HG03342 (cell line): ENCODE data around the gene TMEM178B.

Experiments
- ATAC-seq: cut with Tn5 transposase; IDR thresholded peaks from one replicate; pipeline ENCODE4 v1.9.1; 2021; ENCODE audit warnings: mild to moderate bottlenecking, moderate library complexity; ENCODE audit not compliant: unreplicated experiment

TMEM178B gene

DNA sequence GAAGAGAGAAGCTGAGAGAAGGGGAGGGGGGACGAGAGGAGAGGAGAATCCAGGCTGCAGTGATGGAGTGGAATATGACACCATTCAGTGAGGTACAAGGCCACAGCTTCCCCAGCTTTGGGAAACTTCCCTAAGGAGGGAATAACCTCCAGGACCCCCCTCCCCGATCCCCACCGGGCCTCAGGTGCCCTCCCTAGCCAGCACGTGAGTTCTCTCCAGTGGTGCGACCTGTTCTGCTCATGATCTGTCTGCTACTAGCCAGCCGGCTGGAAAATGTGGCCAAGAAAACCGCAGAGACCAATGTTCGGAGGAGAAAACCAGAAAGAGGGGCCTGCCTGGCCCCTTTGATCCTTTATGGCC lies 437.4 kb downstream of the TMEM178B start:
- ATAC-seq, result no peak

DNA sequence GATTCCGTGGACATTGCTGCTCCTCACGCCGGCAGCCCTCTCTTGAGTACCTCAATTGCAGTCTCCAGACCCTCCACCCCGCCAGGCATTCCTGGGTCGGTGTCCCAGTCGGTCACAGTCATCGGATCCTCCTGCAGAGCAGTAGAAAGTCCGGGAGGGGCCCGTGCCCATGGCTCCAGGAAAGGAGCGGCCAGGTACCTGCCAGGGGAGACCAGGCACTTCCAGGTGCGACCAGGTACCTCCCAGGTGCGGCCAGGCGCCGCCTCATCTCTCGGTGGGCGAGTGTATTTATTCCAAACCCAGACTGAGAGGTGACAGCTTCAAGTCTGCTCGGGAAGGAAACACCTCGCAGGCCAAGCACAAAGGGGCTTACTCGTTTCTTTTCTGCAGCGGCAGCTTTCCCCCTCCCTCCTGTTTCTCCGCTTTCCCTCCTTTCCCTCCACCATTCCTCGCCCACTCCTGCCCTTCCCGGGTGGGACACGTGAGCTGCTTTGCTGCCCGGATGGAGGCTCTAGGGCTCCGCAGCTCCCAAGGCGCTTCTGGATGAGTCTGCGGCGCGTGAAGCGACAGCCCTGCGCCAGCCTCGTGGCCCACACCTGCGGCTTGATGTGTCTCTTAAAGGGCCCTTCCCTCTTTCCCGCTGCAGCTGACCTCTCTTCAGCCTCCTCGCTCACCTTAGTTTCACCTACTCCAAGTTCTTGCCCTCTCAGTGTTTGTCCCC lies 438.0 kb downstream of the TMEM178B start:
- ATAC-seq, result no peak

DNA sequence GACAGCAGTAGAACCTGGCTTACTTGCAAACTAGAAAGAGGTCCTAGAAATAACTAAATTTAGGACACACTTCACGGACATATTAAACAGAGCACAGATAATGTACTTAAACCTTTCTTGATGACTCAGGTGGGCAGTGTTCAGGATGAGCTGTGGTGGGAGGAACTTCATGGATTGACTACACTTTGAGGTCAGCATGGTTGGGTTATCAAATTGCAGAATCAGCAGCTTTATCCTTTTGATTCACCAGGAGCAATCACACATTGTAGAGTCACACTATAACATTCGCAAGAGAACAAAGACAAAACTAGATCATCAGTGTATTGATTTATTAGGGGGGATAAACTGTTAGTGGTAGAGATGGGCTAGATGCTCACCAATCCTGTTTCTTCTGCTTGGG lies 438.7 kb downstream of the TMEM178B start:
- no peak for ATAC-seq

DNA sequence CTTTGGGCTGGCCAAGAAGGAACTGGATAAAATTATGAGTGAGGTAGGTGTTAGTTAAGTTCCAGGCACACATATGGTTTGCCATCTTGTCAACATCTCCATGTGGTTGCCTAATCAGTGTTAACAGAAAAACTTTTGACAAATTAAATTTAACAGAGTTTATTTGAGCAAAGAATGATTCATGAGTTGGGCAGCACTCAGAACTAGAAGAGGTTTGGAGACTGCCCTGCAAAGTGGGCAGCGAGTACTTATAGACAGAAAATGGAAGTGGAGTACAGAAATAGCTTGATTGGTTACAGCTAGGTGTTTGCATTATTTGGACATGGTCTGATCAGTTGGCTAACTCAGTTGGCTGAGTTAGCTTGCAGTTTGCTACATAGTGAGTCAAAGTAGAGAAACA lies 439.9 kb downstream of the TMEM178B start:
- no peak for ATAC-seq

DNA sequence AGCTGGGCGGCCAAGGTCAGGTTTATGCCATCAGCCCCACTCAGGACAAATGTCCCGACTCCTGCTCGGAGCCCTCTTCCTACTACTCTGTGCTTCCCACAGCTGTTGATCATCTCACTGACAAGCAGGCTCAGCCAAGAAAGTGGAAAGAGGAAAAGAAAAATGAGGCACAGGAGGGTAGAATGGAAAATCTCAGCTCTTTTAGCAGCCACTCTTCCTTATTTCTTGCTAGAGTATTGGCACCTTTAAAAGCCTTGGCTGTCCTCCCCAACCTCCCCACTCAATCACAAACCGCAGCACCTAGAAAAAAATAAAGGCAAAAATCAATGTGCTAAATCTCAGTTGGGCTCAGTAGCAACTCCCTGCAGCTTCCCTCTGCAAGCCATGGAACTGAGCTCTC lies 442.1 kb downstream of the TMEM178B start:
- ATAC-seq, result no peak

DNA sequence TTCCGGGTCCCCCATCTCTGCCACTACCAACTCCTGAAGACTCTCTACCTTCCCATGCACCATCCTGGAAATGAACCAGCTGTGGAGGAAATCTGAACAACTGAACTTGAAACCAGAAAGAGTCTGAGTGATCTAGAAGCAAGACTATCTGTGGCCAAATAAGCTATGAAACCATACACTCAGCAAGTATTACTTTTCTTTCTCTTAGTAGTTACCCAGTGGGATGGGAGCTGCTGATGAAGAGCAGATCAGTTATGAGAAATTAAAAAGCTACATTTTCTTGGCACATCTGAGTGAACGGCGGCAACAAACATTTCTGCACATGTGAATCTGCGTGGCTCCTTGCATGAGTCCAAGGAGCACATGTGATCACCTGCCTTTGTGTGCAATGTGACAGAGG lies 445.8 kb downstream of the TMEM178B start:
- ATAC-seq, result no peak

DNA sequence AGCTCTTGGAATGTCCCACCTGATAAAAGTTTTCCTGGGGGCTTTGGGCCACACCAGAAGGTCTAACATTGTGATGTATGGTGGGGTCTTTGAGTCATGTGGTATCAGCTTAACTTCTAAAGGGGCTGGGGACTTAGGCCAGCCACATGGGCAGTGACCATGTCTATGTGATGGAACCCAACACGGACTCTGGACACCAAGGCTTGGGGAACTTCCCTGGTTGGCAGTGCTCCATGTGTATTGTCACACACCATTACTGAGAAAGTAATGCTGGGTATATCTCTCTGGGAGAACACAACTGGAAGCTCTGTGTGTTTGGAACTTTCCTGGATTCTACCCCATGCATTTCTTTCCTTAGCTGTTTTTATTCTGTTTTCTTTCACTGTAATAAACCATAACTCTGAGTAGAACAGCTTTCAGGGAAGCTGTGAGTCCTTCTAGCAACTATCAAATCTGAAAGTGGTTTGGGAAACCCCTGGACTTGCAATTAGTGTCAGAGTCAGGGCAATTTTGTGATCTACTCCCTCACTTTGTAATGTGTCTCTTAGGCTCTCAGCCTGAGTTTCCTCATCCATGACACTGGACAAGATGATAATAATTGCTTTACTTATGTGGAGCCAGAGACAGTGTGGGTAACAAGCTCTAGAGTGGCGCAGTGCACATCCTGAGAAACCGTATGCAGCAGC lies 448.9 kb downstream of the TMEM178B start:
- ATAC-seq, result no peak

DNA sequence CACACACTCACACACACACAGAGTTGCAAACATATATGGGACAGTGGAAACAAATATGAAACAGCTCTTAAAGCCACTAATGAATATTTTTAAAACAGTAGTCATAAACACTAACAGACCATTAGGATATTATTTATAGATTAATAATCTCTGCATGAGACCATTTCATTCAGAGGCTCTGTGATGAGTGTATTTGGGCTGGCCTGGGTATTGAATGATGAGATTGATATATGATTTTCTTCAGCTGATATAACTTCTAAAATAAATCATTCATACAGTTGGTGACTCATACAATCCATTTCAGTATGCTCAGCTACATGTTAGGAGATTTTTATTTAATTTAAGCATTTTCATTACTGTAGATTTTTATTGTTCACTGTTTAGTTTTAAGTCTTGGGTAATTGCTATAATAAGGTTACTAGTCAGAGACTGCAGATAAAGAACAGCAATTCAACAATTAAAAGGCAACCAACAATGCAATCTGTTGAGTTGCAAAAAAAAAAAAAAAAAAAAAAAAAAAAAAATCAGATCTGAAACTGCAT lies 452.2 kb downstream of the TMEM178B start:
- ATAC-seq, result no peak

DNA sequence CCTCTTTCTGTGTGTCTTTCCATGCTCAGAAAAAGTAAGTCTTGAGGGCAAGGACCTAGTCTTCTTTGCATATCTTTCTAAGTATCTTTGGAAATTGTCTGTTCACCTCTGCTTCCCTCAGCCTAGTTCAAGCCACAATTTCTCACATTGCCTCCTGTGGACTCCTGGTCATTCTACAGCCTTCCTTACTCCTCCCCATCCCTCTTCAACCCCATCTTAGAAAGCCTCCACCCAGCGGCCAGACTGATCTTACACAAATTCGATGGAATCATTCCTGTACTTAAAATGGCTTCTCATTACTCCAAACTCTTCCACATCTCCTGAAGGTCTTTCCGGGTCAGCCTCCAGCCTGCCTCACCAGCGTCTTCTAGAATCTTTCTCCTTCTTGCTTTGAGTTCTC lies 453.2 kb downstream of the TMEM178B start:
- no peak for ATAC-seq

DNA sequence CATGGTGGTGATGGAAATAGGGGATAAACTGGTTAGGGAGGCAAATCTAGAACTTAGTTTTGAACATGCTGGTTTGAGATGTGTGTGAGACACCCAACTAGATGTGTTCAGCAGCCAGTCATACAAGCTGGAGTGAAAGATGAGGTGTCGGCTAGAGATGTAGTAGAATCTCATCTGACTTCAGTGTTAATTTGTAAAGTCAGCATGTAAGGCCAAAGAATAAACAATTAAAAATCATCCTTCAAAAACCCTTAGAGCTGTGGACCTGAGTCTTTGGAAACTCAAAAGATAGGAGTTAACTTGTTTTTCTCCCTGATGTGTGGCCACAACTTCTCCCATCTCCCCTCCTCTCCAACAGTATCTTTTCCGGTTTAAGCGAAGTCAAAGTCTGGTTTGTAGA lies 454.5 kb downstream of the TMEM178B start:
- no peak for ATAC-seq
